Superior temporal gyrus (tissue), 1 donor: ENCODE results near the gene PEDS1.
"Not testable (repeated sequence)": the region's sequence is repeated elsewhere in the genome, so short reads cannot be mapped to it uniquely, and the experiment has no call there.

Source experiments
- DNase-seq: peaks from one replicate; pipeline ENCODE4 v3.0.0-alpha.2; 2016; ENCODE audit errors: extremely low spot score

The PEDS1 gene

GRCh38 chr20:50163570-50164317, 10.2 kb upstream of the PEDS1 start:
- no peak for DNase-seq

DNA sequence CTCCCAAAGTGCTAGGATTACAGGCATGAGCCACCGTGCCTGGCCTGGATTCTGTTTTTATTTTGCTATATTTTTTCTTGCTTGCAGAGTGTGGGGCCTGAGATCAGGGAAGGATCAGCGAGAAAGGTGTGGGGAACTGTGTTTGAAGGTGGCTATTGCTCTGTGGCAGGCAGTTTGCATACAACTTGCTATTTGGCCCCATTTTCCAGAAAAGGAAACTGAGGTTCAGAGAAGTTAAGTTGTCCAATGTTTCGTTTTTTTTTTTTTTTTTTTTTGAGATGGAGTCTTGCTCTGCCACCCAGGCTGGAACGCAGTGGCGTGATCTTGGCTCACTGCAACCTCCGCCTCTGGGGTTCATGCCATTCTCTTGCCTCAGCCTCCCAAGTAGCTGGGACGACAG, 8.0 kb upstream of the PEDS1 start:
- DNase-seq, result not testable (repeated sequence)

DNA sequence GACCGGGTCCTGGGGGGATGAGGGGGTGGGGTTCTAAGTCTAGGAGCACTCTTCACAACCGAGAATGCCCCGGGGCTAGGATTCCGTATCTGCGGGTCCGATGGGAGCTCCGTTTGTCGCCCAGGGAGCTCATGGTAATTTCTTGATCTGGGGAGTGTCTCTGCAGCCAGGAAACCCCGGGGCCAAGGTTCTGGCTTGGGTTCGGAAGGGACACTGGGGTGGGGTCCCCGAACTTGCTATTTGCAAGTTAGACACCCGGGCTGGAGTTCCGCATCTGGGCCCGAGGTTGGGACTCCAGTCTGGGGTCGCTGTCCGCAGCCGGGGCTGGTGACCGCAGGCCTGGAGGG, 397 bp downstream of the PEDS1 start:
- DNase-seq, result no peak

DNA sequence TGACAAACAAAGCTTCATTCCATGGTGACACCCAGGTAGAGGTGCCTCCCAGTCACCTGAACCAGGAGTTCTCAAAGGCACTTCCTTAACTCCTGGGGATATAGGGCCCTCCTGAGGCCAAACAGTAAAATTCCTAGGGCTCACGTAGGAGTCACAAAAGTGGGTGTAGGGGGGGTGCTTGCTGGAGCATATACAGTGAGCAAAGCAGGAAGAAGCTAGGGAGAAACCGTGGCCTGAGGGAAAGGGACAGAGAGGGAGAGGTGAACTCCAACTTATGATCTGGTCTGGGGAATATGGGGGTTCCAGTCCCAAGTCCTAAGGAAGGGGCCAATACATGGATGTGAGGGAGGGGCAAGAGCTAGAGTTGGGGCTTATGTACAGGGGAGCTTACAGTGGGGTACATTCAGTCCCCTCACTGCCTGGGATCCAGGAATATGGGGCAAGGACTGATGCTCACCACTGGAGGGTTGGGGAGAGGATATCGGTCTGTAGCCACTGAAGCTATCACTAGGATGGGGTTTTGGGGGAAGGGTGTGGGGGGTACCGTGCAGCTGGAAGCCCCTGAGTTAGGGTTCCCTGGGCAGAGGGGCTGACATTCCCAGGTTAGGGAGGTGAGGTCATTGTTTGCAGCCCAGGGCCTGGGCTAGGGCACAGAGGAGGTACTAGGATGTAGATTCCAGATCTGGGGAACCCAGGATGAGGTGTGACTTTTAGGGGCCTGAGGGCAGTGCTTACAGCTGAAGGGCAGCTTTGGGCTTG, 950 bp downstream of the PEDS1 start:
- DNase-seq, result no peak

- DNase-seq, result no peak
Measured at GRCh38 chr20:50151034-50151743, 2.3 kb downstream of the PEDS1 start.

GRCh38 chr20:50149481-50150254, 3.9 kb downstream of the PEDS1 start:
- no peak for DNase-seq

DNA sequence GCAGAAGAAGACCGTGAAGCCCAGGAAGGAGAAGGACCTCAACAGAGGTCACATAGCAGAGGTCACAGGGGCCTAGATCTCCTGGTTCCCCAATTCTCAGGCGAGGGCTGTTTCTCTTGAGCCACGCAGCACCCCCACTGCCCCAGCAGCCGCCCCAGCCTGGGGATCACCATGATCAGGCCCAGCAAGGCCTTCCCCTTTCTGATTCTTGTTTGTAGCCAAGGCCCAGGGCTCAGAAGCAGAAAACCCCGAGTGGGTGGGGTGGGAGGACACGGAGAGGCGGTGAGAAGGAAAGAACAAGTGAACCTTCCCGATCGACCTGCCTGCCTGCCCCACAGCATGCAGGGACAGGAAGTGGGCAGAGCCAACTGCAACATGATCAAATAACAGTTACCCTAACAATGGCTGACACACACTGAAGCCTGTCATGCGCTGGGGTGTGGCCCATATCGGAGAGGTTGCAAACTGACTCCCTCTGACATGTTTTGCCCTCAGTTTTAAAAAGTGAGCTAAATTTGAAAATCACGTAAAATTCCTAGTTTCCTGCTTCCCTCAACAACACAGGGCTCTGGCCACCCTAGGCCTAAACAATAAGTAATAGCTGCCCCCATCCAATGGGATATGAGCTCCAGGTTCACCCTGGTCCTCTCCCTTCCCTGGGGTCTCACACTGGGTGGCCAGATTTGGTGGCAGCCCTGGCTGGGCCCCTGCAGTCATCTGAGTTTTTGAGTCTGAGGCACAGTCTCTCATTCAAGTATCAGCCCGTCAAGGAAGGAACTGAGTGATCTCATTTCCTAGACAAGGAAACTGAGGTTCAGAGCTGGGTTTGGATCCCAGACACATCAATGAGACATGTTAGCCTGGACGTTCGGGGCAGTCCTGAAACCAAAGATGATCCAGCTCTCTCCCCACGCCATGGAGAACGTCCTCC, 6.5 kb downstream of the PEDS1 start:
- DNase-seq, result no peak

DNA sequence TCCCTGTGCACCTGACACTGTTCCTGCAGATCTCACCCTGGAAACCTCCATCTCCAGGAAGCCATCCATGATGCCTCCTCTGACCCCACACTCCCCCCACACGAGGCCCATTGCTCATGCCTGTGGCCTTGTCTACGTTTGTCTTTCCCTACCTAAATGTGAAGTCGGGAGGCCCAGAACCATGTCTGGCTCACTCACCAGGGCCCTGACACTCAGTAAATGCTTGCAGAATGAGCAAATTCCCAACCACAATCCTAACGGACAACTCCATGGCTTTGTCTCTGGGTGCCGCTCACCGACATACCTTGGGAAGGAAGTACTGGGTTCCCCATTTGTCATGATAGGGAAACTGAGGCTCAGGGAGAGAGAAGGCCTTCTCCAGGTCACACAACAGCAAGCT, 7.3 kb downstream of the PEDS1 start:
- no peak for DNase-seq

GRCh38 chr20:50145566-50145965, 8.0 kb downstream of the PEDS1 start:
- DNase-seq, result no peak

- DNase-seq, result no peak
Measured at GRCh38 chr20:50144362-50144761, 9.2 kb downstream of the PEDS1 start.

- no peak for DNase-seq
Measured at GRCh38 chr20:50142812-50143211, 10.7 kb downstream of the PEDS1 start.

DNA sequence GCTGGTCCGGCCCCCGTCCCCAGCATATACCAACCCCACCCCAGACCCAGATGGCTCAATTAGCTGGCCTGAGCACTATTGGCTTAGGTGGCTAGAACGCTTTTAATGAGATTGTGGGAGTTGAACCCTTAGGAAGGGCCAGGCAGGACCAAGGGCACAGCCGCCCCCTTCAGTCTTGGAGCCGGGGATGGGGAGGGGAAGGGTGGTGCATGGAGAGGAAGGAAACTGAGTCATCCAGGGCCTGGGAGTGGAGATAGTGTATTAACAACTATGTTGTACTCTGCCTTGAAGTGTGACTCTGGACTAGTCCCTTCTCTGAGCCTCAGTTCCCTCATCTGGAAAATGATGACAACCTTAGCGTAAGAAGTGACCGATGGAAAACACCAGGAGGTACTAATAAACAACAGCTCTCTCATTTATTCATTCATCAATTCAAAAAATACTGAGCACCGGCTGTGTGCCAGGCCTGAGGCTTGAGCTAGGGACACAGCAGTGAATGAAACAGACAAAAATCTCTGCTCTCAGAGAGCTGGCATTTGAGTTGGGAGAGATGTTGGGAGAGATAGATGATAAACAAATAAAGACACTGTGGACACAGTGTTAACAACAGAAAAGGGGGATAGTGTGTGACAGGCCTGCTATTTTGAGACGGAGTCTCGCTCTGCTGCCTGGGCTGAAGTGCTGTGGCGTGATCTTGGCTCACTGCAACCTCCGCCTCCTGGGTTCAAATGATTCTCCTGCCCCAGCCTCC, 11.5 kb downstream of the PEDS1 start:
- DNase-seq, result no peak

DNA sequence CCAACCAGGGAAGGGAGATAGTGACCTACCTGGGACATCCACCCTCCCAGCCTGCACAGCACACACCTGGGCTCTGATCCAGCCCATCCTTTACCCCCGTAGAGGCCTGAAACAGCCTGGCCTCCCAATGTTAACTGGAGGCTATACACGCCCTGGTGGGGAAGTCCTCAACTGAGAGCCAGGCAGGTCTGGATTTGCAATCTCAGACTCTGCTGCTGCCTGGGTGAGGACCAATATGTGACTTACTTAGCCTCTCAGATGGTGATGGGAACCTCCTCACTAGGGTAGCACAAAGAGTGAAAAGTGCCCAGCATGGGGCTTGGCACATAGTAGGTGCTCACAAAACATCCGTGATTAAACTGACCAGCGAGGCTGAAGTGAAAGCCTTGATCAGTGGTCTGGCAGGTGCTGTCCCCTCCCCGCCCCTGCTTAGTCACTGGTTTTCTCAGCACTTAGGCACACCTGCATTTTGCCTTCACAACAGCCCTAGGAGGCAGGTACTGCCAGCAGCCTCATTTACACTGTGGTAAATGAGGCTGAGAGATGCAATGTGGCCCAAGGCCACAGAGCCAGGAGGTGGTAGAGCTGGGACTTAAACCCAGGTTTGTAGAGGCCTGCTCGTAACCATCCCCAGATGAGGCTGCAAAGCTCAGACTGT, 12.4 kb downstream of the PEDS1 start:
- no peak for DNase-seq

DNA sequence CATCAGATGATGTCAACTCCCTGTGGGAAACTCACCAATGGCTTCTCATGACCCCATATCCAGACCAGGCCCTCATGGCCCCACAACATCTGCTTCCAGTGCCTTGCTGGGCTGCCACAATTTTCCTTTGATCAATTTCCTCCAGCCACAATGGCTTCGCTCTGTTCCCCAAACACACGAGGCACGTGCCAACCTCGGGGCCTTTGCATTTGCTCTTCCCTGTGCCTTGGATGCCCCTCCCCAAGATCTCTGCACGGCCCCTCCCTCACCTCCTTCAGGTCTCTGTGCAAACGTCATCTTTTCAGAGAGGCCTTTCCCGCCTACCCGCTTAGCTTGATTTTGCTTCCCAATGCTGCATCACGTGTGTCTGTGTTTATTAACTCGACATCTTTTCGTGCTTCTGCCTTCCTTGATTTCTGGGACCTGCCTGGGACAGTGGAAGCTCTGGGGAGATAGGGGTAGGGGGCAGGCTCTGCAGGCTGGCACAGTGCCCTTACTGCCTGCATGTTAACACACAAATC, 13.1 kb downstream of the PEDS1 start:
- no peak for DNase-seq

DNA sequence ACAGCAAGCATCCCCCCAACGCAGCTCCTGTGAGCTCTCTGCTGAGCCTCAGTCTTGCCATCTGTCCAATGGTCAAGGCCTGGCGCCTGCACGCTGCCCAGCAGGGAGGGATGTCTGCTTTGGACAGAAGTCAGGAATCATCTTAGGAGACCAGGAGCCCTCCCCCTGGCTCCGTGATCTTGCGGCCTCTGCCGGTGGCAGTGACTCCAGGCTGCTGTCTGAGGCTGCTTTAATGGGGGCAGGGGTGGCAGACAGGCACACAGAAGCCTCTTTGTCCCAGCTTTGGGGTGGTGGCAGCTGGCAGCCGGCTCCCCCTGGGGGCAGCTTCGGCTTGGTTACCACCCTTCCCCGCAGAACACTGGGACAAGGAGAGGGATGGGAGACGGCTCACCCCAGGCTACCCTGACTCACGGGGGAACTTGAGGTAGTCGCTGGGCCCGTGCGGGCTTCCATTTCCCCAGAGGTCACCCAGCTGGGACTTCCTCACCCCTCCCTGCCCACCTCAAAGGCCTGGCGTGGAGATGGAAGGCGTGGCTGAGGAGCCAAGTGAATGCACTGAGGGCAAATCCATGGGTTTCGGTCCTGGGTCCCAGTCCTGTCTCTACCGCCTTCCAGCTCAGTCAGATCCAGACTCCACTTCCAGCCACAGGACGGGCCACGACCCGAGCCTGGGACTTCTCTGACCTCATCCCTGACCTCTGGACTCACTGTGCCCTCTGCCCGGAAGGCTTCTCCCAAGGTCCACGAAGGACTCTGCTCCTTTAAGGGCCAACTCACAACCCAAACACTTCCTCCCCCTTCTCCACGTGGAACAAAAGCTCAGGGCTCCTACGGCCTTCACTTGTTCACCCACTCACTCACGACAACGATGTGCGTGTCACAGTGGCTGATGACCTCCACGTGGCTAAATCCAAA, 14.8 kb downstream of the PEDS1 start:
- peak; percentile 86 for DNase-seq

DNA sequence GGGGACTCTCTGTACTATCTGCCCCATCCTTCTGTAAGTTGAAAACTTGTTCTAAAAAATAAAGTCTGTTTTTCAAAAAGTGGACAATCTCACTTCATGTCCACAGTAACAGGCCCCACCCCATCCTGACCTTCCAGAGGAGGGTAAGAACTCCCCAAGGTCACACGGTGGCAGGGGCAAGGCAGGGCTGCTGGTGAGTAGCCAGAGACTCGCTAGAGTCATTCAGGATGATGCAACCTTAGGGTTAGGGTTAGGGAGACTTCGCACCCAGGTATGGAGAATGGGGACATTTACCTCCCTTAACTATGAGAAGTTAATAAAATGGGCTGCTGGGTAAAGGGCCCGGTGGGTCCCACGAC, 15.4 kb downstream of the PEDS1 start:
- no peak for DNase-seq

DNA sequence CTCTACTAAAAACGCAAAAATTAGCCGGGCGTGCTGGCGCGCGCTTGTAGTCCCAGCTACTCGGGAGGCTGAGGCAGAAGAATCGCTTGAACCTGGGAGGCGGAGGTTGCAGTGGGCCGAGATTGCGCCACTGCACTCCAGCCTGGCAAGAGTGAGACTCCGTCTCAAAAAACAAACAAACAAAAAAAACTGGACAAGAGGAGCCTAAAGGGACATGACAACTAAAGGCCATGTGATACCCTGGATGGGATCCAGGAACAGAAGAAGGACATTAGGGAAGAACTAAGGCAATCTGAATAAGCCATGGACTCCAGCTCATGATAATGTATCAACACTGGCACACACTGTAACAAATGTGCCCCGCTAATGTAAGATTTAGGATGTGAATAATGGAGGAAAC, 15.8 kb downstream of the PEDS1 start:
- DNase-seq, result peak; percentile 85

- no peak for DNase-seq
Measured at GRCh38 chr20:50136822-50137599, 16.5 kb downstream of the PEDS1 start.
